ENCODE data around the gene TIAM1. TPM values are rescaled to one million over a fixed set of nuclear protein-coding genes. Genes with fewer than 3 reads are reported as not detected.

Gene TIAM1
- total and polyA plus RNA-seq, 4 donors, result 3.5 to 58.0 (median 11.8) TPM

GRCh38 chr21:31176080-31176551, 167.9 kb downstream of the TIAM1 start:
- Histone ChIP-seq H3K4me3 (no peak overlapping the region), H3K27ac (ENCODE audit: low read depth in 1 of 2, low read length in 1 of 2) (no peak overlapping the region), H3K9me3 (ENCODE audit: control insufficient read depth in 4 of 4, insufficient read depth in 3 of 4, low read length in 3 of 4) (no peaks in the 10 kb centered on the region), H3K4me1 (ENCODE audit: control insufficient read depth in 5 of 5, insufficient read depth in 5 of 5, low read length in 5 of 5) (peaks cover 0 to 13% (median 5%) of the 10 kb centered on the region in 5 donors), H3K9ac (ENCODE audit: insufficient read depth in 1 of 2, low read length in 2 of 2) (no peak overlapping the region), H3K36me3 (ENCODE audit: control insufficient read depth in 4 of 4, insufficient read depth in 4 of 4, low read length in 4 of 4) (peaks cover 0 to 7% (median 0%) of the 10 kb centered on the region in 4 donors), H3K27me3 (ENCODE audit: control insufficient read depth in 3 of 3, insufficient read depth in 3 of 3, low read length in 2 of 3) (no peaks in the 10 kb centered on the region)
- TF ChIP-seq CTCF (IDR thresholded peaks at IDR 0.05; ENCODE audit: control extremely low read depth, extremely low read depth), result no peak
- WGBS, 2 donors, result 31 to 47% methylated on average over 2 of the region's 2 CpGs
- no peak for DNase-seq
- peak; percentile 22 for ATAC-seq (ENCODE audit: insufficient read depth, low FRiP score)

- H3K27me3 ChIP-seq (ENCODE audit: control insufficient read depth in 3 of 3, insufficient read depth in 3 of 3, low read length in 2 of 3), result no peaks in the 10 kb centered on the region
- H3K27ac ChIP-seq (ENCODE audit: low read depth in 1 of 2, low read length in 1 of 2), result peak overlapping the region in 1 of 2 donors; percentile 65
- no peak overlapping the region for H3K9ac ChIP-seq (ENCODE audit: insufficient read depth in 1 of 2, low read length in 2 of 2)
- H3K4me1 ChIP-seq (ENCODE audit: control insufficient read depth in 5 of 5, insufficient read depth in 5 of 5, low read length in 5 of 5), result peaks cover 0 to 13% (median 5%) of the 10 kb centered on the region in 5 donors
- H3K9me3 ChIP-seq (ENCODE audit: control insufficient read depth in 4 of 4, insufficient read depth in 3 of 4, low read length in 3 of 4), result no peaks in the 10 kb centered on the region
- TF ChIP-seq CTCF (IDR thresholded peaks at IDR 0.05; ENCODE audit: control extremely low read depth, extremely low read depth), result no peak
- ATAC-seq (ENCODE audit: insufficient read depth, low FRiP score) (peak; percentile 35), DNase-seq (peak; percentile 48 to 78 (median 63))
- peaks cover 0 to 2% (median 0%) of the 10 kb centered on the region in 4 donors for H3K36me3 ChIP-seq (ENCODE audit: control insufficient read depth in 4 of 4, insufficient read depth in 4 of 4, low read length in 4 of 4)
- 15 to 32% methylated on average over 25 of the region's 25 CpGs for WGBS, 2 donors
- H3K4me3 ChIP-seq, result no peak overlapping the region
Observed at GRCh38 chr21:31173881-31174555, 170.0 kb downstream of the TIAM1 start.

DNA sequence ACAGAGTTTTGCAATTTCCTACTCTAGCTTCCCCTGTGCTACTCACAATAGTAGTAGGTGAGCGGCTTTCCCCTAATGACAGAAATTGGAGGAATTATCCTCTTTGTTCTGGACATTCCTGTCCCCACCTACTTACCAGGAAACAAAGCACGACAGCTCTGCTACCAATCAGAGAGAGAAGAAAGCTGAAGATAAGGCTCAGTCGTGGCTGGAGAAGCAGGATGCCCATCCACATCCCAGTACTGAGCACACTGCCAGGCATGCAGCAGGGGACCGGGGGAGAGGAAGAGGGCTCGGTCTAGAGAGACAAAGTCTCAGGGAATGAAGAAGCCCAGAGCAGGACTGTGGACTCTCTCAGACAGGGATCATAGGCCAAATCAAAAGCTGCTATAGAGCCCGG, 171.7 kb downstream of the TIAM1 start:
- 65 to 78% methylated on average over 6 of the region's 6 CpGs for WGBS, 2 donors
- no peak for TF ChIP-seq CTCF (IDR thresholded peaks at IDR 0.05; ENCODE audit: control extremely low read depth, extremely low read depth)
- H3K27ac ChIP-seq (ENCODE audit: low read depth in 1 of 2, low read length in 1 of 2), result no peak overlapping the region
- ATAC-seq (ENCODE audit: insufficient read depth, low FRiP score) (no peak), DNase-seq (no peak)
- H3K36me3 ChIP-seq (ENCODE audit: control insufficient read depth in 4 of 4, insufficient read depth in 4 of 4, low read length in 4 of 4), result peaks cover 0 to 2% (median 0%) of the 10 kb centered on the region in 4 donors
- no peaks in the 10 kb centered on the region for H3K27me3 ChIP-seq (ENCODE audit: control insufficient read depth in 3 of 3, insufficient read depth in 3 of 3, low read length in 2 of 3)
- H3K4me1 ChIP-seq (ENCODE audit: control insufficient read depth in 5 of 5, insufficient read depth in 5 of 5, low read length in 5 of 5), result peaks cover 0 to 13% (median 5%) of the 10 kb centered on the region in 5 donors
- H3K4me3 ChIP-seq, result no peak overlapping the region
- no peaks in the 10 kb centered on the region for H3K9me3 ChIP-seq (ENCODE audit: control insufficient read depth in 4 of 4, insufficient read depth in 3 of 4, low read length in 3 of 4)
- no peak overlapping the region for H3K9ac ChIP-seq (ENCODE audit: insufficient read depth in 1 of 2, low read length in 2 of 2)

All from lung (tissue), 12 donors.